IPS-NIHi7 (cell line): ENCODE data around the gene CDH4.

Experiments
- DNase-seq: peaks from one replicate; pipeline ENCODE4 v3.0.0; 2012; ENCODE audit warnings: mixed read lengths; ENCODE audit errors: extremely low spot score

CDH4 gene

DNA sequence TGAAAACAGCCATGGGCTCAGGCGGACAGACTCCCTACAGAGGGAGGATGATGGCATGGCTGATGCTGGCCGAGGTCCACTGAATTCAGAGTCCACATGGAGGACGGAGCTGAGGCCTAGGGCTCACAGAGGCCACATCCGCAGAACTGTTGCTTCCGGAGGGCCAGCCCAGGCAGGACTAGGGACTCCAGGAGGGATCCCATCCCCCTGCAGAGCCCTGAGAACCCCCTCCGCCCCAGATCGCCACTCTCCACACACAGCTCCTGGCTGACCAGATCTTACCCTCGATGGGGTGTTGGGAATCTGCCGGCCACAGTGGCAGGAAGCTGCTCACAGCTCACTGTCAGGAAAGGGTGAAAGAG, 414.4 kb downstream of the CDH4 start:
- no peak for DNase-seq

- DNase-seq: no peak
Observed at GRCh38 chr20:61667056-61667792, 415.2 kb downstream of the CDH4 start.

DNA sequence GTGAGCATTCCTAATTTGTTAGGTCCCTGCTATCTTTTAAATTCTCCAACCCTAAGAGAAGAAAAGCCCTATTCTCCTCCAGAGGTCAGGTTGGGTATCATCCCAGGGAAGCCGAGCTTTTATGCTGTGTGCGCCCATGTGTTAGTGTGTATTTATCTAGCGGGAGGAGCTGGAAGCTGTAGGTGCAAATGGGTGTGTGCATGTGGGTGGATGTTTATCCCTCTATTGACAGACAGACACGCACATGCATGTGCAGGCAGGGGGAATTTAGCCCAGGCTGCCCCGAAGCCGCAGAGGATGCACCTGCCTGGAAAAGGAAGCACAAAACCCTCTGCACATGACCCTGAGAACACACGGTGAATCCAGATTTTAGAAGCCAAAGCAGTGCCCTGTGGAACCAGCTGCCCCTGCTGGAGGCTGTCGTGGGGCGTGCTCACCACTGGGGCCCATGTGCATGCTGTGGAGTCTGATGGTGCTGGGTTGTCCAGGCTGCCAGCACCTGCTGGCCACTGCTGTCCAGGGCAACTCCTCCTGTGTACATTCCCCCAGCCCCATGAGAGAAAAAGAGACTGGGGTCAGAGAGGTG, 416.1 kb downstream of the CDH4 start:
- DNase-seq: no peak

- no peak for DNase-seq
Observed at GRCh38 chr20:61668771-61669503, 416.9 kb downstream of the CDH4 start.

GRCh38 chr20:61670274-61670673, 418.2 kb downstream of the CDH4 start:
- DNase-seq: no peak

GRCh38 chr20:61671559-61671958, 419.5 kb downstream of the CDH4 start:
- no peak for DNase-seq

- no peak for DNase-seq
Observed at GRCh38 chr20:61673152-61673847, 421.2 kb downstream of the CDH4 start.

- DNase-seq: no peak
Observed at GRCh38 chr20:61674121-61674520, 422.1 kb downstream of the CDH4 start.

GRCh38 chr20:61674688-61675087, 422.6 kb downstream of the CDH4 start:
- DNase-seq: no peak

DNA sequence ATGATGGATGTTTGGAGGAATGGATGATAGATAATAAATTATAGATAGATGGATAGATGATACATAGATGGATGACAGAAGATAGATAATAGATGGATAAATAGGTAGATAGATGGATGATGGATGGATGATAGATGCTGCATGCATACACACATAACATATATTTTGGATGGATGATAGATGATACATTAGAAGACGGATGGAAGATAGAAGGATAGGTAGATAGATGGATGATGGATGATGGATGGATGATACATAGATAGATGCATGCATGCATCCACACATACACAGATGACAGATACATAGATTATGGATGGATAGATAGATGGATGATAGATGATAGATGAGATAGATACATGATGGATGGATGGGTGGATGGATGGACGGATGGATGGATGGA, 425.9 kb downstream of the CDH4 start:
- no peak for DNase-seq

DNA sequence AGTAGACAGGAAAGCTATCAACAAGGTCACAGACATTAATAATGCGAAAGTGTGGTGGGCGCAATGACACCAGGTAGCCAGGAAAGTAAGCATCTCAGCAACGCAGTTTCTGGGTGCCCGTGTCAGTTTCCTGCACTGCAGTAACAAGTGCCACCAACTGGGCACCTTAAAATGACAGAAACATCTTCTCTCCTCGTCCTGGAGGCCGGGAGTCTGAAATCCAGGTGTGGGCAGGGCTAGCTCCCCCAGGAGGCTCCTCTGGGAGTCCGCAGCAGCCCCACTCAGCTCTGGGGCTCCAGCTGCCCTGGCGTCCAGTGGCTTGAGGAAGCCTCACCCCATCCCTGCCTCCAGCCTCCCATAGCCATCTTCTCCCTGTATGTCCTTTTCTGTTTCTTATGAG, 426.4 kb downstream of the CDH4 start:
- DNase-seq: no peak

- no peak for DNase-seq
Observed at GRCh38 chr20:61679473-61679872, 427.4 kb downstream of the CDH4 start.

GRCh38 chr20:61680096-61680495, 428.0 kb downstream of the CDH4 start:
- no peak for DNase-seq

GRCh38 chr20:61682114-61682995, 430.3 kb downstream of the CDH4 start:
- no peak for DNase-seq

DNA sequence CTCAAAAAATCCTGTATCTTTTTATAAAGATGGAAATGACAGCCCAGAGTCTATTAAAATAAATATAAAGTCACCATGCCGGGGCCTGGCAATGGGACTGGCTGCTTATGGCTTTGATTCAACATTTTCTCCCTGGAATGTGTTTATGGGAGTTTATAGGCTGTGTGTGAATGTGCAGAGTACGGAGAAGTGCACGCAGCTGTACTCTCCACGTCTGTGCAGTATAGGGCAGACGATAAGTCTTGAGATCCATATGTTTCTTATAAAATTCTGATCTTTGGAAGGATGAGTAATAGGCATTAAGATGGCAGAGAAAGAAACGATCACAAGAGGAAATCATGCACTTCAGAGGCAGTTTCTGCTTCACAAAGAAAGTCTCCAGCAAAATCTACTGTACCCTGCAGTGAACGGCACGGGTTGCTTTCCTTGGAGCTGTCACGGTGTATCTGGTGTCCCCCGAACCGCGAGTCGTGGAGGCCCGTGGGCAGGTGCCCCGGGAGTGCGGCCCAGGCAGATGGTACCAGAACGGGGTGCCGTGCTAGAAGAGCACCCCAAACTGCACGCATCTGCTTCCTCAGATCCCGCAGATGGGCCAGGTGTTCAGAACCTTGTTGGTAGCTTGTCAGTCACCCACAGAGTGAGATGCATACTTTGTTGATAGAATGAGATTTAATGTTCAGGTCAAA, 431.1 kb downstream of the CDH4 start:
- no peak for DNase-seq

DNA sequence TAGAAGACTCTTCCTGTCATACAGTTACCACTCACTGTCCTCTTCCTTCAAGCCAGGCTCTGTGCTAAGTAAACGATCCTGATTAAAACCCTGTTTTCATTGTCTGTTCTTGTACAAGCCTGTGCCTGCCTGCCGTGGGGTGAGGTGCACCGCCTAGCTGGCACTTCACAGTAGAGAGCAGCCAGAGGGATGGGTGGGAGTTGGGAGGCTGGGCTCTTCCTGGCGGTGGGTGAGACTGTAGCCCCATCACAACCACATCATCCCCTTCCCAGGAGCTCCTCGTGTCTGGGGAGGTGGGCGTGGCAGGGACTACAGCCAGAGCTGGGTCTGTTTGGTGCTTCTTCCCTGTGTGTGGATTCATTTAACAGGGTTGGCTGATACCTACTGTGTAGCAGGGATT, 431.7 kb downstream of the CDH4 start:
- no peak for DNase-seq

DNA sequence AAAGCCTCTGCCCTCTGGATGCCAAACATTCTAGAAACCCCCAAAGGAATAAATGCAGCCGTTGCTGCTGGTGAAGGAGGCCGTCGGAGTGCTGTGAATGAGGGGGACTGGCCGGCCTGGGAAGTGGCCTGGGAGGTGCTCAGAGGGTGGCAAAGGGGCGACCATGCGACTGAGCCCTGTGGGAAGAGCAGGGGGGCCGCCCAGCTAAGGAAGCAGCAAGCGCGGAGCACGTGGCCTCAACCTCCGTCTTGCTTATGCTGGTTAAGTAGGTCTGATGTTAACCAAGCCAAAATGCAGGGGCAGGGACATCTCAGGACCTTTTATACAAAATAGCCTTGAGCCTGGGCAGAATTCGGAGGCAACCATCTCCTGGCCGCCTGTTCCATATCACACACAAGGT, 432.1 kb downstream of the CDH4 start:
- DNase-seq: no peak

- DNase-seq: no peak
Observed at GRCh38 chr20:61684583-61685235, 432.6 kb downstream of the CDH4 start.

DNA sequence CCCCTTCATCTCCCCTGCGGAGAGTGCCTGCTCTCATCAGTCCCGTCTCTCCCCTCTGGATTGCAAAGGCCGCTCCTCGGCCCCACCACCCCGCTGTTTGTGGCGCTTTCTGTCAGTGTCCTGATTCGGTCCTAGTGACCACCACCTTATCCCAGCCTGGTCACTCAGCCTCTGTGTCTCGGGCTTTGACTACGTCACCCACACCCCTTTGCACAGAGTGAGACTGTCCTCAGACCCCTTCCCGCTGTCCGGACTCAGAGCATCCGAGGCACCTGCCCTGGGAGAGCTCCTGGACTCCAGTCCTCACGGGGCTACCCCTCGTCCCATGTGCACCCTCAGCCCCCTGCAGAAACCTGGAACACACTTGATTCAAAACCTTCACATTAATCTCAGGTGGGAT, 433.4 kb downstream of the CDH4 start:
- no peak for DNase-seq
